Measurements from ENCODE around the gene MPG. TPM values are rescaled to one million over a fixed set of nuclear protein-coding genes. Genes with fewer than 3 reads are reported as not detected.

The MPG gene
- total and polyA plus RNA-seq, 10 donors: 34.8 to 122 (median 69.9) TPM

GRCh38 chr16:83060-83603, 5.1 kb downstream of the MPG start:
- peaks cover 0 to 83% (median 29%) of the 10 kb centered on the region in 6 donors for H3K36me3 ChIP-seq
- peak overlapping the region in 5 of 8 donors; percentile 74 to 86 (median 81) for H3K27ac ChIP-seq
- intact Hi-C loops (cut with DNase I; ENCODE audit: low total_unique reads): no loop called here
- H3K4me3 ChIP-seq: no peak overlapping the region
- H3K4me1 ChIP-seq: peaks cover 30 to 80% (median 53%) of the 10 kb centered on the region in 6 donors
- no peaks in the 10 kb centered on the region for H3K27me3 ChIP-seq (replicated peaks in 1 of 7)
- no peak for DNase-seq
- H3K9me3 ChIP-seq: no peaks in the 10 kb centered on the region
- peak in 1 of 3 donors; percentile 50 for TF ChIP-seq POLR2AphosphoS5 (IDR thresholded peaks at IDR 0.05)
- TF ChIP-seq POLR2A (IDR thresholded peaks at IDR 0.05): no peak
- TF ChIP-seq, protein P1, sequence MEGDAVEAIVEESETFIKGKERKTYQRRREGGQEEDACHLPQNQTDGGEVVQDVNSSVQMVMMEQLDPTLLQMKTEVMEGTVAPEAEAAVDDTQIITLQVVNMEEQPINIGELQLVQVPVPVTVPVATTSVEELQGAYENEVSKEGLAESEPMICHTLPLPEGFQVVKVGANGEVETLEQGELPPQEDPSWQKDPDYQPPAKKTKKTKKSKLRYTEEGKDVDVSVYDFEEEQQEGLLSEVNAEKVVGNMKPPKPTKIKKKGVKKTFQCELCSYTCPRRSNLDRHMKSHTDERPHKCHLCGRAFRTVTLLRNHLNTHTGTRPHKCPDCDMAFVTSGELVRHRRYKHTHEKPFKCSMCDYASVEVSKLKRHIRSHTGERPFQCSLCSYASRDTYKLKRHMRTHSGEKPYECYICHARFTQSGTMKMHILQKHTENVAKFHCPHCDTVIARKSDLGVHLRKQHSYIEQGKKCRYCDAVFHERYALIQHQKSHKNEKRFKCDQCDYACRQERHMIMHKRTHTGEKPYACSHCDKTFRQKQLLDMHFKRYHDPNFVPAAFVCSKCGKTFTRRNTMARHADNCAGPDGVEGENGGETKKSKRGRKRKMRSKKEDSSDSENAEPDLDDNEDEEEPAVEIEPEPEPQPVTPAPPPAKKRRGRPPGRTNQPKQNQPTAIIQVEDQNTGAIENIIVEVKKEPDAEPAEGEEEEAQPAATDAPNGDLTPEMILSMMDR (IDR thresholded peaks at IDR 0.05 in 8 of 11, conservative IDR thresholded peaks at IDR 0.05 in 3 of 11): no peak
- WGBS, 5 donors: 94 to 98% (median 96%) methylated on average over 27 to 31 of the region's 31 CpGs

- peaks cover 0 to 92% (median 37%) of the 10 kb centered on the region in 6 donors for H3K36me3 ChIP-seq
- intact Hi-C loops (cut with DNase I; ENCODE audit: low total_unique reads): no loop called here
- H3K27me3 ChIP-seq (replicated peaks in 1 of 7): no peaks in the 10 kb centered on the region
- TF ChIP-seq POLR2AphosphoS5 (IDR thresholded peaks at IDR 0.05) (peak; percentile 42 to 52 (median 47)), POLR2A (IDR thresholded peaks at IDR 0.05) (no peak)
- TF ChIP-seq, protein P1 (IDR thresholded peaks at IDR 0.05 in 8 of 11, conservative IDR thresholded peaks at IDR 0.05 in 3 of 11): no peak
- H3K4me3 ChIP-seq: no peak overlapping the region
- no peak for DNase-seq
- peak overlapping the region; percentile 66 to 86 (median 78) for H3K27ac ChIP-seq
- H3K9me3 ChIP-seq: no peaks in the 10 kb centered on the region
- 44 to 61% (median 56%) methylated on average over 16 to 21 of the region's 21 CpGs for WGBS, 5 donors
- peaks cover 25 to 73% (median 47%) of the 10 kb centered on the region in 6 donors for H3K4me1 ChIP-seq
These were observed 6.0 kb downstream of the MPG start for GRCh38 chr16:83781-84615.

- Histone ChIP-seq H3K27me3 (replicated peaks in 1 of 7) (no peaks in the 10 kb centered on the region), H3K36me3 (peaks cover 0 to 94% (median 42%) of the 10 kb centered on the region in 6 donors), H3K4me1 (peaks cover 25 to 64% (median 41%) of the 10 kb centered on the region in 6 donors), H3K27ac (peak overlapping the region; percentile 66 to 86 (median 78)), H3K9me3 (no peaks in the 10 kb centered on the region), H3K4me3 (peak overlapping the region in 1 of 8 donors; percentile 18)
- 4 to 20% (median 14%) methylated on average over 2 to 7 of the region's 7 CpGs for WGBS, 5 donors
- peak; percentile 87 for DNase-seq
- intact Hi-C loops (cut with DNase I; ENCODE audit: low total_unique reads): no loop called here
- TF ChIP-seq, protein P1 (IDR thresholded peaks at IDR 0.05 in 8 of 11, conservative IDR thresholded peaks at IDR 0.05 in 3 of 11): peak in 2 of 11 experiments; percentile 4 to 13
- TF ChIP-seq POLR2AphosphoS5 (IDR thresholded peaks at IDR 0.05): peak; percentile 73 to 92 (median 88)
- no peak for TF ChIP-seq POLR2A (IDR thresholded peaks at IDR 0.05)
These were observed 6.8 kb downstream of the MPG start for GRCh38 chr16:84718-85406.
